IMR-90 (cell line): ENCODE results near the gene SMARCD2. TPM values are rescaled to one million over a fixed set of nuclear protein-coding genes. Genes with fewer than 3 reads are reported as not detected.

ENCODE experiments used
- ATAC-seq: fragments of 200-7000 bp; cut with Tn5 transposase; 2 replicates; pipeline ENCODE4 v1.9.1; 2020; ENCODE audit warnings: low read depth, mild to moderate bottlenecking, moderate library complexity
- BruUV-seq: library from RNA; stranded (reverse); fragments of 400-500 nt; replicated peaks from 2 replicates; lab custom pipeline; 2021; lab: Mats Ljungman, UMichigan
- CTCF ChIA-PET: fragments of 300-600 bp; formaldehyde crosslinking; extraction: SDS; loops from one replicate; lab custom pipeline; 2021; ENCODE audit warnings: antibody characterized with exemption; lab: Yijun Ruan, JAX
- POLR2A ChIA-PET: fragments of 300-600 bp; sonication (Branson Sonifier 250); formaldehyde crosslinking; loops from one replicate; lab custom pipeline; 2022; ENCODE audit warnings: antibody characterized with exemption; ENCODE audit not compliant: unreplicated experiment; lab: Charles Lee
- DNase-seq: peaks from one replicate; pipeline ENCODE4 v3.0.0; 2013
- H2AFZ ChIP-seq: replicated peaks from 2 replicates; pipeline ENCODE3; 2013; ENCODE audit warnings: low read length, mild to moderate bottlenecking; ENCODE audit not compliant: poor library complexity
- H2AK5ac ChIP-seq: 2 replicates; pipeline ENCODE4 v1.6.1; 2013; ENCODE audit warnings: low read depth, low read length, inconsistent platforms
- H2AK9ac ChIP-seq: replicated peaks from 2 replicates; pipeline ENCODE3; 2013; ENCODE audit warnings: mild to moderate bottlenecking, low read depth, low read length, moderate library complexity; ENCODE audit not compliant: poor library complexity
- H2BK120ac ChIP-seq: 2 replicates; pipeline ENCODE4 v1.6.1; 2013; ENCODE audit warnings: low read depth, low read length, inconsistent platforms
- H2BK15ac ChIP-seq: 3 replicates; pipeline ENCODE4 v1.6.1; 2013; ENCODE audit warnings: low read depth, low read length, inconsistent platforms
- H2BK20ac ChIP-seq: 2 replicates; pipeline ENCODE4 v1.6.1; 2013; ENCODE audit warnings: low read depth, mild to moderate bottlenecking, inconsistent platforms, low read length, moderate library complexity
- H2BK5ac ChIP-seq: 2 replicates; pipeline ENCODE4 v1.6.1; 2013; ENCODE audit warnings: mild to moderate bottlenecking, low read depth, low read length, inconsistent platforms; ENCODE audit not compliant: poor library complexity, severe bottlenecking
- H3K14ac ChIP-seq: replicated peaks from 2 replicates; pipeline ENCODE4 v1.6.1; 2013; ENCODE audit warnings: low read depth, low read length, inconsistent platforms
- H3K18ac ChIP-seq: 2 replicates; pipeline ENCODE4 v1.6.1; 2013; ENCODE audit warnings: low read depth, low read length, control low read depth
- H3K23ac ChIP-seq: 2 replicates; pipeline ENCODE4 v1.6.1; 2013; ENCODE audit warnings: low read depth, low read length, inconsistent platforms
- H3K27ac ChIP-seq: 2 replicates; pipeline ENCODE4 v1.5.1; 2013; ENCODE audit warnings: mild to moderate bottlenecking, control low read depth, low read length; ENCODE audit not compliant: insufficient read depth
- H3K27me3 ChIP-seq: 2 replicates; pipeline ENCODE4 v1.6.1; 2013; ENCODE audit warnings: low read length; ENCODE audit not compliant: control insufficient read depth, insufficient read depth
- H3K36me3 ChIP-seq: 2 replicates; pipeline ENCODE4 v1.6.1; 2013; ENCODE audit warnings: low read length, mixed read lengths; ENCODE audit not compliant: control insufficient read depth, insufficient read depth
- H3K4ac ChIP-seq: 2 replicates; pipeline ENCODE4 v1.6.1; 2013; ENCODE audit warnings: low read depth, low read length, inconsistent platforms
- H3K4me1 ChIP-seq: 2 replicates; pipeline ENCODE4 v1.6.1; 2013; ENCODE audit warnings: low read length, mixed read lengths; ENCODE audit not compliant: control insufficient read depth, insufficient read depth
- H3K4me2 ChIP-seq: 2 replicates; pipeline ENCODE4 v1.6.1; 2013; ENCODE audit warnings: low read depth, mild to moderate bottlenecking, control low read depth, low read length, moderate library complexity
- H3K4me3 ChIP-seq: 2 replicates; pipeline ENCODE4 v1.5.1; 2013; ENCODE audit warnings: low read depth, mild to moderate bottlenecking, control low read depth, low read length, moderate library complexity; ENCODE audit not compliant: insufficient read depth
- H3K56ac ChIP-seq: 2 replicates; pipeline ENCODE4 v1.6.1; 2013; ENCODE audit warnings: low read length, inconsistent platforms; ENCODE audit not compliant: insufficient read depth; ENCODE audit errors: extremely low read depth
- H3K79me1 ChIP-seq, 2 experiments: 2 replicates each; pipeline ENCODE4 v1.6.1; 2013; ENCODE audit warnings: low read length in 2 of 2, inconsistent platforms in 1 of 2, low read depth in 1 of 2
- H3K9ac ChIP-seq: 2 replicates; pipeline ENCODE4 v1.6.1; 2013; ENCODE audit warnings: low read depth, low read length, control low read depth
- H3K9me1 ChIP-seq: 2 replicates; pipeline ENCODE4 v1.6.1; 2013; ENCODE audit warnings: low read length, inconsistent platforms; ENCODE audit not compliant: insufficient read depth
- H3K9me3 ChIP-seq: 2 replicates; pipeline ENCODE4 v1.6.1; 2013; ENCODE audit warnings: low read length; ENCODE audit not compliant: control insufficient read depth, insufficient read depth
- H4K20me1 ChIP-seq: 2 replicates; pipeline ENCODE4 v1.6.1; 2013; ENCODE audit warnings: low read length, inconsistent platforms; ENCODE audit not compliant: insufficient read depth
- H4K5ac ChIP-seq: 2 replicates; pipeline ENCODE4 v1.6.1; 2013; ENCODE audit warnings: mild to moderate bottlenecking, low read depth, low read length, control low read depth
- H4K8ac ChIP-seq, 2 experiments: 2 replicates each; pipeline ENCODE4 v1.6.1; 2013; ENCODE audit warnings: low read depth in 2 of 2, low read length in 2 of 2, control low read depth in 1 of 2, inconsistent platforms in 1 of 2
- H4K91ac ChIP-seq: 2 replicates; pipeline ENCODE4 v1.6.1; 2013; ENCODE audit warnings: low read depth, low read length, inconsistent platforms; ENCODE audit not compliant: insufficient read depth
- BHLHE40 ChIP-seq: fragments of 150-350 bp; IDR thresholded peaks from 2 replicates; pipeline ENCODE4 v1.6.1; 2016; ENCODE audit warnings: mild to moderate bottlenecking, low read depth, low read length
- CEBPB ChIP-seq: IDR thresholded peaks from 2 replicates; pipeline ENCODE4 v1.6.1; 2012; ENCODE audit warnings: low read depth, low read length, improper control_type of control experiment
- CHD1 ChIP-seq: IDR thresholded peaks from 2 replicates; pipeline ENCODE4 v1.6.1; 2012; ENCODE audit warnings: low read depth, low read length, improper control_type of control experiment
- FOS ChIP-seq: fragments of 150-350 bp; IDR thresholded peaks from 2 replicates; pipeline ENCODE4 v1.6.1; 2016; ENCODE audit warnings: low read depth, low read length
- MAFK ChIP-seq: IDR thresholded peaks from 2 replicates; pipeline ENCODE4 v1.6.1; 2012; ENCODE audit warnings: low read depth, low read length, improper control_type of control experiment
- MAZ ChIP-seq: IDR thresholded peaks from 2 replicates; pipeline ENCODE4 v1.6.1; 2012; ENCODE audit warnings: low read depth, mild to moderate bottlenecking, low read length, improper control_type of control experiment, moderate library complexity, borderline replicate concordance
- MXI1 ChIP-seq: IDR thresholded peaks from 2 replicates; pipeline ENCODE4 v1.6.1; 2012; ENCODE audit warnings: low read depth, mild to moderate bottlenecking, low read length, moderate library complexity, borderline replicate concordance
- NFE2L2 ChIP-seq: fragments of 150-350 bp; IDR thresholded peaks from 2 replicates; pipeline ENCODE4 v1.6.1; 2016; ENCODE audit warnings: low read depth, mild to moderate bottlenecking, low read length
- POLR2A ChIP-seq: IDR thresholded peaks from 2 replicates; pipeline ENCODE4 v1.6.1; 2012; ENCODE audit warnings: mild to moderate bottlenecking, low read depth, low read length
- RAD21 ChIP-seq: IDR thresholded peaks from 2 replicates; pipeline ENCODE4 v1.6.1; 2012; ENCODE audit warnings: low read length, improper control_type of control experiment
- RFX5 ChIP-seq: IDR thresholded peaks from 2 replicates; pipeline ENCODE4 v1.8.0; 2012; ENCODE audit warnings: low read depth, mild to moderate bottlenecking, low read length, moderate library complexity
- SMC3 ChIP-seq: fragments of 150-350 bp; IDR thresholded peaks from 2 replicates; pipeline ENCODE4 v1.6.1; 2016; ENCODE audit warnings: low read depth, mild to moderate bottlenecking, antibody characterized with exemption, low read length, moderate library complexity
- WGBS, 2 experiments: methylation state at CpG; one replicate each; pipeline versions ENCODE4 v1.1.5 to v1.1.7; 2013; ENCODE audit warnings: missing lambda C conversion rate in 2 of 2; ENCODE audit not compliant: insufficient read length in 1 of 2; ENCODE audit errors: extremely low coverage in 2 of 2; 5-methylcytosine and 5-hydroxymethylcytosine counted together
- dilution Hi-C: fragments of 300-500 bp; cut with HindIII; formaldehyde crosslinking; loops from one replicate; pipeline ENCODE4 v1.14.3; 2018; ENCODE audit warnings: low sequenced_read_pairs; ENCODE audit not compliant: unreplicated experiment
- in situ Hi-C: fragments of 300-500 bp; cut with MboI; formaldehyde crosslinking; loops from 3 replicates; pipeline ENCODE4 v1.14.3; 2019; ENCODE audit warnings: low sequenced_read_pairs, inconsistent platforms, mixed read lengths
- intact Hi-C: fragments of 100-400 bp; cut with micrococcal nuclease; formaldehyde crosslinking; loops from 2 replicates; pipeline ENCODE4 v1.10.0; 2022
- polyA plus RNA-seq, 3 experiments: library from polyadenylated mRNA; depleted of rRNA; stranded (reverse); fragments of >200 nt; gene quantifications; 2 replicates each; pipeline ENCODE4 v1.2.3, GENCODE V29; 2012; ENCODE audit warnings: low replicate concordance in 1 of 3
- total RNA-seq: library from RNA; depleted of rRNA; stranded (reverse); fragments of >200 nt; gene quantifications from 2 replicates; pipeline ENCODE4 v1.2.3, GENCODE V29; 2012
- TF ChIP-seq, protein P1 (sequence below): fragments of 150-350 bp; IDR thresholded peaks from 2 replicates; pipeline ENCODE4 v1.6.1; 2017; ENCODE audit warnings: mild to moderate bottlenecking, antibody characterized with exemption, low read length, low read depth
- TF ChIP-seq, protein P2 (sequence below): conservative IDR thresholded peaks from 2 replicates; pipeline ENCODE4 v1.5.1; 2012; ENCODE audit warnings: mild to moderate bottlenecking, low read depth, low read length, improper control_type of control experiment

Gene SMARCD2
- total and polyA plus RNA-seq, 2 of the 4 experiments (the other 2 are of a cell fraction), result 56.9 to 91.2 TPM

DNA sequence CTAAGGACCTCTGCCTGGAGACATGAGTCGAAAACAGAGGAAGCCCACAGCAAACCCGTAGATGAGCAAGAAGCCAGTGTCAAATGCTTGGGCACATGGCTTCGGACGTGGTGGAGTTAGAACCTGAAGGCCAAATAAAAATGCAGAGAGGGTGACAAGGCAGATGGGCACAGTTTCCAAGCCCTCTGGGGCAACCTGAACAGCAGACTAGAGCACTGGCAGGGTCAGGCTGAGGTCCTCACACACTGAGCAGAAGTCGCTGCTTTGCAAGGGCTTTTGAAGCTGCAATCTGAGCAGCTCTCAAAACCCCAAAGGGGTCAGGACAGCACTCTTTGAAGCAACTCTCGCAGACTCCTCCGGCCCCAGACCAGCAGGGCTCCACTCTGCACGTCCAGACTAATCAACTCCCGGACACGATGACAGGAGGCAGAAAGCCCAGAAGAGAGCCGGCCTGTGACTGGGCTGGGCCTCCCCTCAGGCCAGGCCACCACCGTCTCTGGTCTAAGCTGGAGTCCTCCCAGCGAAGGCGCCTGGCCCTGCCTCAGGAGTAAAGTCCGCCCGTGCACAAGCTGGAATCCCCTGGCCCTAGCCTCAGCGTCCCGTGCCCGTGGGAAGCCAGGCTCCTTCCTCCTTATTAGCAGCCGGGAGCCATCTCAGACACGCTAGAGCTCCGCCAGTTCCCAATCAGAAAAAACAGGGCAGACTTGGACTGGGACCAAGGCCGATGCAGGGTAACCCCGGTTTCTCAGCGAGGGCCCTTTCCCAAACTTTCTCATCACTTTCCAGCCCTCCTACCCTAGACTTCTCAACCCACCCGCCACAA is 924 bp downstream of the SMARCD2 start:
- peaks cover 12% of the 10 kb centered on the region for H3K9me1 ChIP-seq
- 0 out of 2 replicates have a peak overlapping the region, but pooled peaks have one; percentile 17 for H2BK20ac ChIP-seq
- peak overlapping the region; percentile 77 for H3K9ac ChIP-seq
- peak; percentile 34 for DNase-seq
- no peak overlapping the region; the same call in 1 of the 2 replicates for H3K18ac ChIP-seq
- dilution Hi-C loops, result no loop called here
- peak overlapping the region; percentile 97 for H3K23ac ChIP-seq
- BruUV-seq, result no TSS peak
- intact Hi-C loops, result no loop called here
- H4K8ac ChIP-seq, result peak overlapping the region; percentile 1 to 70; a peak in 2 of 4 replicates
- in situ Hi-C loops, result no loop called here
- H3K4me1 ChIP-seq, result peaks cover 23% of the 10 kb centered on the region
- H3K4ac ChIP-seq, result peak overlapping the region; percentile 65
- peak; percentile 5 for ATAC-seq
- peak overlapping the region; percentile 96 for H2AFZ ChIP-seq
- H3K9me3 ChIP-seq, result no peaks in the 10 kb centered on the region
- WGBS, 2 experiments, result 5% methylated on average over 14 of the region's 26 CpGs; no CpG with 5 or more reads in 1 of the 2 experiments
- H2BK15ac ChIP-seq, result no peak overlapping the region
- peak overlapping the region; percentile 79 for H3K56ac ChIP-seq
- H3K4me3 ChIP-seq, result peak overlapping the region; percentile 81
- peaks cover 10 to 54% of the 10 kb centered on the region in 2 experiments; a peak in 3 of 4 replicates for H3K79me1 ChIP-seq
- H3K36me3 ChIP-seq, result peaks cover 5% of the 10 kb centered on the region
- ChIA-PET CTCF (no interaction called here), POLR2A (no interaction called here)
- 0 out of 2 replicates have a peak, but pooled peaks have one; percentile 28 for TF ChIP-seq MXI1
- TF ChIP-seq, protein P1, sequence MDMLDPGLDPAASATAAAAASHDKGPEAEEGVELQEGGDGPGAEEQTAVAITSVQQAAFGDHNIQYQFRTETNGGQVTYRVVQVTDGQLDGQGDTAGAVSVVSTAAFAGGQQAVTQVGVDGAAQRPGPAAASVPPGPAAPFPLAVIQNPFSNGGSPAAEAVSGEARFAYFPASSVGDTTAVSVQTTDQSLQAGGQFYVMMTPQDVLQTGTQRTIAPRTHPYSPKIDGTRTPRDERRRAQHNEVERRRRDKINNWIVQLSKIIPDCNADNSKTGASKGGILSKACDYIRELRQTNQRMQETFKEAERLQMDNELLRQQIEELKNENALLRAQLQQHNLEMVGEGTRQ, result no peak
- no peak for TF ChIP-seq SMC3
- TF ChIP-seq POLR2A, result no peak
- TF ChIP-seq, protein P2, sequence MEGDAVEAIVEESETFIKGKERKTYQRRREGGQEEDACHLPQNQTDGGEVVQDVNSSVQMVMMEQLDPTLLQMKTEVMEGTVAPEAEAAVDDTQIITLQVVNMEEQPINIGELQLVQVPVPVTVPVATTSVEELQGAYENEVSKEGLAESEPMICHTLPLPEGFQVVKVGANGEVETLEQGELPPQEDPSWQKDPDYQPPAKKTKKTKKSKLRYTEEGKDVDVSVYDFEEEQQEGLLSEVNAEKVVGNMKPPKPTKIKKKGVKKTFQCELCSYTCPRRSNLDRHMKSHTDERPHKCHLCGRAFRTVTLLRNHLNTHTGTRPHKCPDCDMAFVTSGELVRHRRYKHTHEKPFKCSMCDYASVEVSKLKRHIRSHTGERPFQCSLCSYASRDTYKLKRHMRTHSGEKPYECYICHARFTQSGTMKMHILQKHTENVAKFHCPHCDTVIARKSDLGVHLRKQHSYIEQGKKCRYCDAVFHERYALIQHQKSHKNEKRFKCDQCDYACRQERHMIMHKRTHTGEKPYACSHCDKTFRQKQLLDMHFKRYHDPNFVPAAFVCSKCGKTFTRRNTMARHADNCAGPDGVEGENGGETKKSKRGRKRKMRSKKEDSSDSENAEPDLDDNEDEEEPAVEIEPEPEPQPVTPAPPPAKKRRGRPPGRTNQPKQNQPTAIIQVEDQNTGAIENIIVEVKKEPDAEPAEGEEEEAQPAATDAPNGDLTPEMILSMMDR, result no peak
- no peak for TF ChIP-seq RFX5
- no peak for TF ChIP-seq FOS
- TF ChIP-seq CHD1, result no peak
- peak; percentile 23; the same call in 1 of the 2 replicates for TF ChIP-seq BHLHE40
- no peak; the same call in 1 of the 2 replicates for TF ChIP-seq MAZ
- TF ChIP-seq RAD21, result no peak
- no peak for TF ChIP-seq NFE2L2
- TF ChIP-seq CEBPB, result no peak
- no peak for TF ChIP-seq MAFK
- peak overlapping the region; percentile 94 for H3K4me2 ChIP-seq
- H4K91ac ChIP-seq, result peak overlapping the region; percentile 58
- peak overlapping the region; percentile 78 for H2AK5ac ChIP-seq
- H3K27me3 ChIP-seq, result no peaks in the 10 kb centered on the region
- H2AK9ac ChIP-seq, result peak overlapping the region; percentile 91
- H4K20me1 ChIP-seq, result peaks cover 34% of the 10 kb centered on the region
- H3K14ac ChIP-seq, result peak overlapping the region; percentile 59
- no peak overlapping the region; the same call in 1 of the 2 replicates for H2BK120ac ChIP-seq
- 0 out of 2 replicates have a peak overlapping the region, but pooled peaks have one; percentile 9 for H4K5ac ChIP-seq
- peak overlapping the region; percentile 84 for H3K27ac ChIP-seq
- peak overlapping the region; percentile 51 for H2BK5ac ChIP-seq
